IMR-90 (cell line): ENCODE data around the gene LDLRAD4. TPM values are rescaled to one million over a fixed set of nuclear protein-coding genes. Genes with fewer than 3 reads are reported as not detected.

Experiments used
- ATAC-seq: fragments of 200-7000 bp; cut with Tn5 transposase; 2 replicates; pipeline ENCODE4 v1.9.1; 2020; ENCODE audit warnings: low read depth, mild to moderate bottlenecking, moderate library complexity
- BruUV-seq: library from RNA; stranded (reverse); fragments of 400-500 nt; replicated peaks from 2 replicates; lab custom pipeline; 2021; lab: Mats Ljungman, UMichigan
- CTCF ChIA-PET: fragments of 300-600 bp; formaldehyde crosslinking; extraction: SDS; loops from one replicate; lab custom pipeline; 2021; ENCODE audit warnings: antibody characterized with exemption; lab: Yijun Ruan, JAX
- POLR2A ChIA-PET: fragments of 300-600 bp; sonication (Branson Sonifier 250); formaldehyde crosslinking; loops from one replicate; lab custom pipeline; 2022; ENCODE audit warnings: antibody characterized with exemption; ENCODE audit not compliant: unreplicated experiment; lab: Charles Lee
- DNase-seq: peaks from one replicate; pipeline ENCODE4 v3.0.0; 2013
- H2AFZ ChIP-seq: replicated peaks from 2 replicates; pipeline ENCODE3; 2013; ENCODE audit warnings: low read length, mild to moderate bottlenecking; ENCODE audit not compliant: poor library complexity
- H2AK5ac ChIP-seq: 2 replicates; pipeline ENCODE4 v1.6.1; 2013; ENCODE audit warnings: low read depth, low read length, inconsistent platforms
- H2AK9ac ChIP-seq: replicated peaks from 2 replicates; pipeline ENCODE3; 2013; ENCODE audit warnings: mild to moderate bottlenecking, low read depth, low read length, moderate library complexity; ENCODE audit not compliant: poor library complexity
- H2BK120ac ChIP-seq: 2 replicates; pipeline ENCODE4 v1.6.1; 2013; ENCODE audit warnings: low read depth, low read length, inconsistent platforms
- H2BK15ac ChIP-seq: 3 replicates; pipeline ENCODE4 v1.6.1; 2013; ENCODE audit warnings: low read depth, low read length, inconsistent platforms
- H2BK20ac ChIP-seq: 2 replicates; pipeline ENCODE4 v1.6.1; 2013; ENCODE audit warnings: low read depth, mild to moderate bottlenecking, inconsistent platforms, low read length, moderate library complexity
- H2BK5ac ChIP-seq: 2 replicates; pipeline ENCODE4 v1.6.1; 2013; ENCODE audit warnings: mild to moderate bottlenecking, low read depth, low read length, inconsistent platforms; ENCODE audit not compliant: poor library complexity, severe bottlenecking
- H3K14ac ChIP-seq: replicated peaks from 2 replicates; pipeline ENCODE4 v1.6.1; 2013; ENCODE audit warnings: low read depth, low read length, inconsistent platforms
- H3K18ac ChIP-seq: 2 replicates; pipeline ENCODE4 v1.6.1; 2013; ENCODE audit warnings: low read depth, low read length, control low read depth
- H3K23ac ChIP-seq: 2 replicates; pipeline ENCODE4 v1.6.1; 2013; ENCODE audit warnings: low read depth, low read length, inconsistent platforms
- H3K27ac ChIP-seq: 2 replicates; pipeline ENCODE4 v1.5.1; 2013; ENCODE audit warnings: mild to moderate bottlenecking, control low read depth, low read length; ENCODE audit not compliant: insufficient read depth
- H3K27me3 ChIP-seq: 2 replicates; pipeline ENCODE4 v1.6.1; 2013; ENCODE audit warnings: low read length; ENCODE audit not compliant: control insufficient read depth, insufficient read depth
- H3K36me3 ChIP-seq: 2 replicates; pipeline ENCODE4 v1.6.1; 2013; ENCODE audit warnings: low read length, mixed read lengths; ENCODE audit not compliant: control insufficient read depth, insufficient read depth
- H3K4ac ChIP-seq: 2 replicates; pipeline ENCODE4 v1.6.1; 2013; ENCODE audit warnings: low read depth, low read length, inconsistent platforms
- H3K4me1 ChIP-seq: 2 replicates; pipeline ENCODE4 v1.6.1; 2013; ENCODE audit warnings: low read length, mixed read lengths; ENCODE audit not compliant: control insufficient read depth, insufficient read depth
- H3K4me2 ChIP-seq: 2 replicates; pipeline ENCODE4 v1.6.1; 2013; ENCODE audit warnings: low read depth, mild to moderate bottlenecking, control low read depth, low read length, moderate library complexity
- H3K4me3 ChIP-seq: 2 replicates; pipeline ENCODE4 v1.5.1; 2013; ENCODE audit warnings: low read depth, mild to moderate bottlenecking, control low read depth, low read length, moderate library complexity; ENCODE audit not compliant: insufficient read depth
- H3K56ac ChIP-seq: 2 replicates; pipeline ENCODE4 v1.6.1; 2013; ENCODE audit warnings: low read length, inconsistent platforms; ENCODE audit not compliant: insufficient read depth; ENCODE audit errors: extremely low read depth
- H3K79me1 ChIP-seq, 2 experiments: 2 replicates each; pipeline ENCODE4 v1.6.1; 2013; ENCODE audit warnings: low read length in 2 of 2, inconsistent platforms in 1 of 2, low read depth in 1 of 2
- H3K9ac ChIP-seq: 2 replicates; pipeline ENCODE4 v1.6.1; 2013; ENCODE audit warnings: low read depth, low read length, control low read depth
- H3K9me1 ChIP-seq: 2 replicates; pipeline ENCODE4 v1.6.1; 2013; ENCODE audit warnings: low read length, inconsistent platforms; ENCODE audit not compliant: insufficient read depth
- H3K9me3 ChIP-seq: 2 replicates; pipeline ENCODE4 v1.6.1; 2013; ENCODE audit warnings: low read length; ENCODE audit not compliant: control insufficient read depth, insufficient read depth
- H4K20me1 ChIP-seq: 2 replicates; pipeline ENCODE4 v1.6.1; 2013; ENCODE audit warnings: low read length, inconsistent platforms; ENCODE audit not compliant: insufficient read depth
- H4K5ac ChIP-seq: 2 replicates; pipeline ENCODE4 v1.6.1; 2013; ENCODE audit warnings: mild to moderate bottlenecking, low read depth, low read length, control low read depth
- H4K8ac ChIP-seq, 2 experiments: 2 replicates each; pipeline ENCODE4 v1.6.1; 2013; ENCODE audit warnings: low read depth in 2 of 2, low read length in 2 of 2, control low read depth in 1 of 2, inconsistent platforms in 1 of 2
- H4K91ac ChIP-seq: 2 replicates; pipeline ENCODE4 v1.6.1; 2013; ENCODE audit warnings: low read depth, low read length, inconsistent platforms; ENCODE audit not compliant: insufficient read depth
- CEBPB ChIP-seq: IDR thresholded peaks from 2 replicates; pipeline ENCODE4 v1.6.1; 2012; ENCODE audit warnings: low read depth, low read length, improper control_type of control experiment
- NFE2L2 ChIP-seq: fragments of 150-350 bp; IDR thresholded peaks from 2 replicates; pipeline ENCODE4 v1.6.1; 2016; ENCODE audit warnings: low read depth, mild to moderate bottlenecking, low read length
- RCOR1 ChIP-seq: IDR thresholded peaks from 2 replicates; pipeline ENCODE4 v1.6.1; 2012; ENCODE audit warnings: mild to moderate bottlenecking, low read length, improper control_type of control experiment; ENCODE audit not compliant: insufficient replicate concordance
- RFX5 ChIP-seq: IDR thresholded peaks from 2 replicates; pipeline ENCODE4 v1.8.0; 2012; ENCODE audit warnings: low read depth, mild to moderate bottlenecking, low read length, moderate library complexity
- USF2 ChIP-seq: fragments of 150-350 bp; IDR thresholded peaks from 2 replicates; pipeline ENCODE4 v1.6.1; 2017; ENCODE audit warnings: mild to moderate bottlenecking, antibody characterized with exemption, low read length, low read depth
- WGBS, 2 experiments: methylation state at CpG; one replicate each; pipeline versions ENCODE4 v1.1.5 to v1.1.7; 2013; ENCODE audit warnings: missing lambda C conversion rate in 2 of 2; ENCODE audit not compliant: insufficient read length in 1 of 2; ENCODE audit errors: extremely low coverage in 2 of 2; 5-methylcytosine and 5-hydroxymethylcytosine counted together
- dilution Hi-C: fragments of 300-500 bp; cut with HindIII; formaldehyde crosslinking; loops from one replicate; pipeline ENCODE4 v1.14.3; 2018; ENCODE audit warnings: low sequenced_read_pairs; ENCODE audit not compliant: unreplicated experiment
- in situ Hi-C: fragments of 300-500 bp; cut with MboI; formaldehyde crosslinking; loops from 3 replicates; pipeline ENCODE4 v1.14.3; 2019; ENCODE audit warnings: low sequenced_read_pairs, inconsistent platforms, mixed read lengths
- intact Hi-C: fragments of 100-400 bp; cut with micrococcal nuclease; formaldehyde crosslinking; loops from 2 replicates; pipeline ENCODE4 v1.10.0; 2022
- polyA plus RNA-seq, 3 experiments: library from polyadenylated mRNA; depleted of rRNA; stranded (reverse); fragments of >200 nt; gene quantifications; 2 replicates each; pipeline ENCODE4 v1.2.3, GENCODE V29; 2012; ENCODE audit warnings: low replicate concordance in 1 of 3
- total RNA-seq: library from RNA; depleted of rRNA; stranded (reverse); fragments of >200 nt; gene quantifications from 2 replicates; pipeline ENCODE4 v1.2.3, GENCODE V29; 2012

The LDLRAD4 gene
- total and polyA plus RNA-seq, 2 of the 4 experiments (the other 2 are of a cell fraction) = not detected

GRCh38 chr18:13260197-13260934, 41.8 kb downstream of the LDLRAD4 start:
- no peaks in the 10 kb centered on the region for H3K9me3 ChIP-seq
- no peak overlapping the region for H3K56ac ChIP-seq
- no peak overlapping the region for H4K5ac ChIP-seq
- no peaks in the 10 kb centered on the region for H3K36me3 ChIP-seq
- no peak overlapping the region for H2AK5ac ChIP-seq
- no peak overlapping the region for H2BK5ac ChIP-seq
- WGBS, 2 experiments = 40% methylated on average over 1 of the region's 8 CpGs; no CpG with 5 or more reads in 1 of the 2 experiments
- ChIA-PET POLR2A (no interaction called here), CTCF (no interaction called here)
- H3K27ac ChIP-seq = no peak overlapping the region
- in situ Hi-C loops (no loop called here), intact Hi-C loops (no loop called here), dilution Hi-C loops (no loop called here)
- H3K9ac ChIP-seq = no peak overlapping the region
- no peak overlapping the region for H2BK20ac ChIP-seq
- H3K18ac ChIP-seq = no peak overlapping the region
- no peak for DNase-seq
- no peak overlapping the region for H3K14ac ChIP-seq
- H4K20me1 ChIP-seq = no peaks in the 10 kb centered on the region
- no peak overlapping the region for H2BK120ac ChIP-seq
- no TSS peak for BruUV-seq
- TF ChIP-seq RFX5 (no peak), USF2 (no peak), NFE2L2 (no peak), CEBPB (no peak), RCOR1 (no peak)
- H2BK15ac ChIP-seq = no peak overlapping the region
- no peak overlapping the region for H3K23ac ChIP-seq
- peaks cover 6% of the 10 kb centered on the region; the same call in 1 of the 2 replicates for H3K27me3 ChIP-seq
- no peak overlapping the region for H4K8ac ChIP-seq
- no peak overlapping the region for H3K4me2 ChIP-seq
- no peak overlapping the region for H2AK9ac ChIP-seq
- H2AFZ ChIP-seq = no peak overlapping the region
- H3K4ac ChIP-seq = no peak overlapping the region
- no peak overlapping the region for H4K91ac ChIP-seq
- ATAC-seq = no peak
- no peaks in the 10 kb centered on the region for H3K79me1 ChIP-seq
- no peak overlapping the region for H3K4me3 ChIP-seq
- no peaks in the 10 kb centered on the region for H3K4me1 ChIP-seq
- H3K9me1 ChIP-seq = no peaks in the 10 kb centered on the region
